ENCODE results near the gene GLCCI1.
A peak's percentile ranks its signal among the peaks of the same experiment; 100 is the strongest.

The GLCCI1 gene

GRCh38 chr7:7972128-7972527 lies 3.5 kb downstream of the GLCCI1 start:
- H3K4me3 ChIP-seq (replicated peaks in 1 of 2; ENCODE audit: low read depth in 2 of 2, low read length in 2 of 2), result no peak overlapping the region
- no peak for DNase-seq (ENCODE audit: low read depth in 2 of 2)

GRCh38 chr7:7972922-7973594 lies 4.5 kb downstream of the GLCCI1 start:
- TF ChIP-seq CTCF (IDR thresholded peaks at IDR 0.05; ENCODE audit: low read depth, low read length), result no peak
- DNase-seq (ENCODE audit: low read depth in 2 of 2), result no peak
- H3K4me3 ChIP-seq (replicated peaks in 1 of 2; ENCODE audit: low read depth in 2 of 2, low read length in 2 of 2), result no peak overlapping the region

More at GRCh38 chr7:7972128-7972527, 3.5 kb downstream of the GLCCI1 start:
- no peak for TF ChIP-seq CTCF (IDR thresholded peaks at IDR 0.05; ENCODE audit: low read depth, low read length)

GRCh38 chr7:7976677-7977076 lies 8.1 kb downstream of the GLCCI1 start:
- no peak for DNase-seq (ENCODE audit: low read depth in 2 of 2)
- no peak for TF ChIP-seq CTCF (IDR thresholded peaks at IDR 0.05; ENCODE audit: low read depth, low read length)
- no peak overlapping the region for H3K4me3 ChIP-seq (replicated peaks in 1 of 2; ENCODE audit: low read depth in 2 of 2, low read length in 2 of 2)

GRCh38 chr7:7977774-7978173 lies 9.2 kb downstream of the GLCCI1 start:
- no peak for TF ChIP-seq CTCF (IDR thresholded peaks at IDR 0.05; ENCODE audit: low read depth, low read length)
- peak; percentile 21 to 71 for DNase-seq (ENCODE audit: low read depth in 2 of 2)
- no peak overlapping the region for H3K4me3 ChIP-seq (replicated peaks in 1 of 2; ENCODE audit: low read depth in 2 of 2, low read length in 2 of 2)

- no peak for DNase-seq (ENCODE audit: low read depth in 2 of 2)
- no peak for TF ChIP-seq CTCF (IDR thresholded peaks at IDR 0.05; ENCODE audit: low read depth, low read length)
- no peak overlapping the region for H3K4me3 ChIP-seq (replicated peaks in 1 of 2; ENCODE audit: low read depth in 2 of 2, low read length in 2 of 2)
Measured at GRCh38 chr7:7978860-7979259, 10.3 kb downstream of the GLCCI1 start.

- no peak overlapping the region for H3K4me3 ChIP-seq (replicated peaks in 1 of 2; ENCODE audit: low read depth in 2 of 2, low read length in 2 of 2)
- TF ChIP-seq CTCF (IDR thresholded peaks at IDR 0.05; ENCODE audit: low read depth, low read length), result no peak
- no peak for DNase-seq (ENCODE audit: low read depth in 2 of 2)
Measured at GRCh38 chr7:7979558-7979957, 11.0 kb downstream of the GLCCI1 start.

GRCh38 chr7:7980134-7980533 lies 11.5 kb downstream of the GLCCI1 start:
- H3K4me3 ChIP-seq (replicated peaks in 1 of 2; ENCODE audit: low read depth in 2 of 2, low read length in 2 of 2), result no peak overlapping the region
- no peak for DNase-seq (ENCODE audit: low read depth in 2 of 2)
- TF ChIP-seq CTCF (IDR thresholded peaks at IDR 0.05; ENCODE audit: low read depth, low read length), result no peak

All from cardiac fibroblast (primary cell).